Stomach (tissue), 9 donors: ENCODE data around the gene PLEK2. TPM values are rescaled to one million over a fixed set of nuclear protein-coding genes. Genes with fewer than 3 reads are reported as not detected.

Experiments
- DNase-seq, 2 donors: peaks; one replicate each; pipeline versions ENCODE4 v3.0.0 to v3.0.0-alpha.2; 2013 to 2019
- H3K27ac ChIP-seq, 5 donors: fragments of 200-600 bp in 4 of 5; sonication (generic) in 4 of 5; one replicate each; pipeline ENCODE4 v1.5.1; 2013 to 2019; ENCODE audit warnings: mild to moderate bottlenecking in 1 of 5, moderate library complexity in 1 of 5
- H3K27me3 ChIP-seq, 3 donors: fragments of 200-600 bp; sonication (generic); one replicate each; pipeline ENCODE4 v1.5.1; 2017 to 2019; ENCODE audit warnings: mixed run types in 1 of 3
- H3K36me3 ChIP-seq, 4 donors: fragments of 200-600 bp; sonication (generic); 1 replicate in 3 of 4; 2 replicates in 1 of 4; pipeline ENCODE4 v1.5.1; 2016 to 2019
- H3K4me1 ChIP-seq, 4 donors: fragments of 200-600 bp; sonication (generic); one replicate each; pipeline ENCODE4 v1.5.1; 2016 to 2019
- H3K4me3 ChIP-seq, 4 donors: fragments of 200-600 bp; sonication (generic) in 3 of 4; one replicate each; pipeline ENCODE4 v1.5.1; 2016 to 2019; ENCODE audit warnings: mild to moderate bottlenecking in 1 of 4
- H3K9me3 ChIP-seq, 4 donors: fragments of 200-600 bp; sonication (generic); one replicate each; pipeline ENCODE4 v1.5.1; 2016 to 2019
- CTCF ChIP-seq, 7 experiments: fragments of 450-650 bp in 4 of 7; fragments of 200-600 bp in 3 of 7; sonication (generic) in 3 of 7; IDR thresholded peaks; one replicate each; pipeline ENCODE4 v1.5.1; 2016 to 2019; ENCODE audit warnings: antibody characterized with exemption in 7 of 7, control low read depth in 2 of 7, mild to moderate bottlenecking in 1 of 7
- EP300 ChIP-seq: sonication (generic); formaldehyde crosslinking; IDR thresholded peaks from one replicate; pipeline ENCODE4 v1.6.1; 2017; ENCODE audit warnings: antibody characterized with exemption
- POLR2A ChIP-seq, 4 donors: fragments of 450-650 bp; IDR thresholded peaks; one replicate each; pipeline ENCODE4 v1.6.1; 2016; ENCODE audit warnings: antibody characterized with exemption in 4 of 4, control low read depth in 2 of 4, mild to moderate bottlenecking in 1 of 4, moderate library complexity in 1 of 4
- POLR2AphosphoS5 ChIP-seq, 3 donors: sonication (generic); formaldehyde crosslinking; IDR thresholded peaks; one replicate each; pipeline ENCODE4 v1.6.1; 2016; ENCODE audit warnings: antibody characterized with exemption in 3 of 3
- WGBS, 5 donors: extraction: QIAGEN DNeasy Blood & Tissue Kit in 3 of 5; methylation state at CpG; one replicate each; pipeline versions ENCODE4 v1.1.5 to v1.1.7; 2013 to 2018; 5-methylcytosine and 5-hydroxymethylcytosine counted together
- intact Hi-C: fragments of 100-400 bp; cut with DNase I; formaldehyde crosslinking; loops from one replicate; pipeline ENCODE4 v1.15.1; 2023; ENCODE audit warnings: low total_unique reads
- polyA plus RNA-seq, 3 donors: library from polyadenylated mRNA; stranded (reverse); fragments of 200-250 nt; gene quantifications; one replicate each; pipeline ENCODE4 v1.2.3, GENCODE V29; 2013
- total RNA-seq, 5 donors: library from RNA; depleted of rRNA; stranded (reverse); fragments of >200 nt; gene quantifications; one replicate each; pipeline versions ENCODE4 v1.1.0 to v1.2.3, GENCODE V29; 2014 to 2016
- donor health status: healthy with polysubstance abuse.
- donor health status: Bipolar disorder and iron deficiency.
- donor health status: healthy.

PLEK2 gene
- total and polyA plus RNA-seq, 8 donors: 6.5 to 203 (median 20.0) TPM; not detected in 1

GRCh38 chr14:67428501-67429031 is 16.6 kb upstream of the PLEK2 start:
- peak overlapping the region; percentile 3 to 58 (median 41) for H3K27ac ChIP-seq
- peak; percentile 54 to 76 for DNase-seq

GRCh38 chr14:67426983-67427606 is 15.1 kb upstream of the PLEK2 start:
- H3K4me1 ChIP-seq: peaks cover 4 to 25% (median 19%) of the 10 kb centered on the region in 4 donors
- peak; percentile 82 to 93 for DNase-seq
- peaks cover 0 to 25% (median 0%) of the 10 kb centered on the region in 3 donors for H3K27me3 ChIP-seq
- H3K36me3 ChIP-seq: no peaks in the 10 kb centered on the region
- 34 to 42% (median 36%) methylated on average over 29 to 30 of the region's 30 CpGs for WGBS, 5 donors
- H3K9me3 ChIP-seq: no peaks in the 10 kb centered on the region
- H3K4me3 ChIP-seq: no peak overlapping the region
- intact Hi-C loops: loop anchor here (5.0 kb wide), 1 partner anchor 140 kb away; no protein-coding TSS in a partner anchor
- no peak overlapping the region for H3K27ac ChIP-seq
- TF ChIP-seq EP300: no peak
- TF ChIP-seq POLR2AphosphoS5 (IDR thresholded peaks at IDR 0.05): peak in 1 of 3 donors; percentile 40
- peak in 5 of 7 experiments; percentile 68 to 76 (median 74) for TF ChIP-seq CTCF (IDR thresholded peaks at IDR 0.05)
- TF ChIP-seq POLR2A (IDR thresholded peaks at IDR 0.05): no peak

More at GRCh38 chr14:67428501-67429031, 16.6 kb upstream of the PLEK2 start:
- TF ChIP-seq POLR2A (IDR thresholded peaks at IDR 0.05) (no peak), POLR2AphosphoS5 (IDR thresholded peaks at IDR 0.05) (no peak), CTCF (IDR thresholded peaks at IDR 0.05) (no peak), EP300 (no peak)
- Histone ChIP-seq H3K4me1 (peaks cover 4 to 25% (median 19%) of the 10 kb centered on the region in 4 donors), H3K27me3 (peaks cover 0 to 25% (median 0%) of the 10 kb centered on the region in 3 donors), H3K36me3 (no peaks in the 10 kb centered on the region), H3K4me3 (no peak overlapping the region), H3K9me3 (no peaks in the 10 kb centered on the region)
- intact Hi-C loops: loop anchor here (5.0 kb wide), 1 partner anchor 139 kb away; no protein-coding TSS in a partner anchor
- 31 to 68% (median 41%) methylated on average over 7 of the region's 7 CpGs for WGBS, 5 donors

- 82 to 89% (median 87%) methylated on average over 8 of the region's 8 CpGs for WGBS, 5 donors
- intact Hi-C loops: loop anchor here (5.0 kb wide), 1 partner anchor 141 kb away; no protein-coding TSS in a partner anchor
- no peak overlapping the region for H3K27ac ChIP-seq
- no peaks in the 10 kb centered on the region for H3K36me3 ChIP-seq
- TF ChIP-seq CTCF (IDR thresholded peaks at IDR 0.05) (no peak), POLR2A (IDR thresholded peaks at IDR 0.05) (no peak), EP300 (no peak), POLR2AphosphoS5 (IDR thresholded peaks at IDR 0.05) (no peak)
- H3K27me3 ChIP-seq: peaks cover 0 to 25% (median 0%) of the 10 kb centered on the region in 3 donors
- no peaks in the 10 kb centered on the region for H3K9me3 ChIP-seq
- H3K4me1 ChIP-seq: peaks cover 4 to 25% (median 19%) of the 10 kb centered on the region in 4 donors
- H3K4me3 ChIP-seq: no peak overlapping the region
- no peak for DNase-seq
Measured at GRCh38 chr14:67426161-67426560, 14.2 kb upstream of the PLEK2 start.

GRCh38 chr14:67425608-67426007 is 13.6 kb upstream of the PLEK2 start:
- 70 to 75% (median 72%) methylated on average over 4 of the region's 4 CpGs for WGBS, 5 donors
- no peaks in the 10 kb centered on the region for H3K9me3 ChIP-seq
- H3K27me3 ChIP-seq: peaks cover 0 to 25% (median 0%) of the 10 kb centered on the region in 3 donors
- H3K36me3 ChIP-seq: no peaks in the 10 kb centered on the region
- TF ChIP-seq POLR2A (IDR thresholded peaks at IDR 0.05) (no peak), CTCF (IDR thresholded peaks at IDR 0.05) (no peak), EP300 (no peak), POLR2AphosphoS5 (IDR thresholded peaks at IDR 0.05) (no peak)
- intact Hi-C loops: loop anchor here (5.0 kb wide), 1 partner anchor 142 kb away; no protein-coding TSS in a partner anchor
- DNase-seq: no peak
- no peak overlapping the region for H3K27ac ChIP-seq
- peaks cover 4 to 25% (median 19%) of the 10 kb centered on the region in 4 donors for H3K4me1 ChIP-seq
- H3K4me3 ChIP-seq: no peak overlapping the region
